A673 (cell line): ENCODE data around the gene TPM2. TPM values are rescaled to one million over a fixed set of nuclear protein-coding genes. Genes with fewer than 3 reads are reported as not detected.

ENCODE experiments used
- BruUV-seq: library from RNA; stranded (reverse); fragments of 400-500 nt; replicated peaks from 2 replicates; lab custom pipeline; 2021; lab: Mats Ljungman, UMichigan
- CTCF ChIA-PET: fragments of 300-600 bp; sonication (Branson Sonifier 250); formaldehyde crosslinking; loops from one replicate; lab custom pipeline; 2022; ENCODE audit warnings: antibody characterized with exemption; lab: Charles Lee
- POLR2A ChIA-PET: fragments of 300-600 bp; sonication (Branson Sonifier 250); formaldehyde crosslinking; loops from one replicate; lab custom pipeline; 2022; ENCODE audit warnings: antibody characterized with exemption; ENCODE audit not compliant: low non-redundant PET; lab: Charles Lee
- DNase-seq: peaks from one replicate; pipeline ENCODE4 v3.0.0-alpha.2; 2015; ENCODE audit warnings: low spot score
- H3K27ac ChIP-seq: fragments of 200-600 bp; sonication (generic); 2 replicates; pipeline ENCODE4 v1.5.1; 2016; ENCODE audit warnings: mixed run types, low read depth, mild to moderate bottlenecking, mixed read lengths, antibody characterized with exemption, low read length; ENCODE audit not compliant: poor library complexity, severe bottlenecking
- H3K27me3 ChIP-seq: fragments of 200-600 bp; sonication (generic); replicated peaks from 2 replicates; pipeline ENCODE4 v1.6.1; 2017; ENCODE audit warnings: mixed run types, low read depth, mild to moderate bottlenecking, mixed read lengths, antibody characterized with exemption, low read length; ENCODE audit not compliant: insufficient read depth, poor library complexity
- H3K36me3 ChIP-seq: fragments of 200-600 bp; sonication (generic); 2 replicates; pipeline ENCODE4 v1.6.1; 2016; ENCODE audit warnings: mixed run types, mild to moderate bottlenecking, mixed read lengths, antibody characterized with exemption, low read length; ENCODE audit not compliant: insufficient read depth, poor library complexity, severe bottlenecking
- H3K4me1 ChIP-seq: fragments of 200-600 bp; sonication (generic); 2 replicates; pipeline ENCODE4 v1.6.1; 2017; ENCODE audit warnings: mixed run types, mild to moderate bottlenecking, mixed read lengths, antibody characterized with exemption, low read length; ENCODE audit not compliant: insufficient read depth, poor library complexity, severe bottlenecking
- H3K4me3 ChIP-seq: fragments of 200-600 bp; sonication (generic); 2 replicates; pipeline ENCODE4 v1.5.1; 2016; ENCODE audit warnings: low read depth, mixed run types, mild to moderate bottlenecking, mixed read lengths, low read length; ENCODE audit not compliant: poor library complexity, severe bottlenecking
- H3K9me3 ChIP-seq: fragments of 200-600 bp; sonication (generic); 2 replicates; pipeline ENCODE4 v1.6.1; 2016; ENCODE audit warnings: mixed run types, low read depth, mild to moderate bottlenecking, mixed read lengths, antibody characterized with exemption, low read length; ENCODE audit not compliant: poor library complexity, severe bottlenecking
- CTCF ChIP-seq: fragments of 300-800, 200-600 bp; sonication (generic); conservative IDR thresholded peaks from 2 replicates; pipeline ENCODE4 v1.5.1; 2017; ENCODE audit warnings: low read depth, mild to moderate bottlenecking, antibody characterized with exemption, low read length, moderate library complexity, mixed read lengths
- EZH2 ChIP-seq: fragments of 200-600 bp; sonication (generic); IDR thresholded peaks from 2 replicates; pipeline ENCODE4 v1.6.1; 2017; ENCODE audit warnings: borderline replicate concordance, low read depth, mild to moderate bottlenecking, mixed read lengths, antibody characterized with exemption, low read length; ENCODE audit not compliant: poor library complexity, severe bottlenecking
- intact Hi-C: fragments of 100-400 bp; cut with micrococcal nuclease; formaldehyde crosslinking; loops from one replicate; pipeline ENCODE4 v1.10.0; 2022; ENCODE audit not compliant: unreplicated experiment
- total RNA-seq: library from RNA; stranded (reverse); gene quantifications from 2 replicates; pipeline ENCODE4 v1.2.3, GENCODE V29; 2021

Gene TPM2
- total RNA-seq, 1 experiment from 2014 or later, result 44.3 TPM

- POLR2A ChIA-PET, result no interaction called here
- H3K27ac ChIP-seq, result no peak overlapping the region
- TF ChIP-seq CTCF, result no peak
- no peak for TF ChIP-seq EZH2
- DNase-seq, result no peak
- intact Hi-C loops, result no loop called here
- no TSS peak for BruUV-seq
- CTCF ChIA-PET, result no interaction called here
- peaks cover 62% of the 10 kb centered on the region for H3K36me3 ChIP-seq
- no peak overlapping the region for H3K4me3 ChIP-seq
- H3K27me3 ChIP-seq, result no peaks in the 10 kb centered on the region
- H3K4me1 ChIP-seq, result peaks cover 4% of the 10 kb centered on the region
- no peaks in the 10 kb centered on the region for H3K9me3 ChIP-seq
These were observed 33.7 kb upstream of the TPM2 start for GRCh38 chr9:35723426-35723825.

GRCh38 chr9:35719546-35719945, 29.8 kb upstream of the TPM2 start:
- CTCF ChIA-PET, result no interaction called here

GRCh38 chr9:35718721-35719511, 29.2 kb upstream of the TPM2 start:
- H3K27ac ChIP-seq, result no peak overlapping the region
- no TSS peak for BruUV-seq
- no peaks in the 10 kb centered on the region for H3K4me1 ChIP-seq
- no peaks in the 10 kb centered on the region for H3K9me3 ChIP-seq
- intact Hi-C loops, result no loop called here
- CTCF ChIA-PET, result no interaction called here
- POLR2A ChIA-PET, result no interaction called here
- peaks cover 97% of the 10 kb centered on the region for H3K36me3 ChIP-seq
- DNase-seq, result no peak
- no peak overlapping the region for H3K4me3 ChIP-seq
- H3K27me3 ChIP-seq, result no peaks in the 10 kb centered on the region
- TF ChIP-seq EZH2 (no peak), CTCF (no peak)

More at GRCh38 chr9:35719546-35719945, 29.8 kb upstream of the TPM2 start:
- TSS peak; percentile 43 for BruUV-seq
- Histone ChIP-seq H3K9me3 (no peaks in the 10 kb centered on the region), H3K4me3 (no peak overlapping the region), H3K27me3 (no peaks in the 10 kb centered on the region), H3K4me1 (no peaks in the 10 kb centered on the region), H3K36me3 (peaks cover 97% of the 10 kb centered on the region), H3K27ac (no peak overlapping the region)
- POLR2A ChIA-PET, result no interaction called here
- no peak for TF ChIP-seq CTCF
- TF ChIP-seq EZH2, result no peak
- intact Hi-C loops, result no loop called here
- no peak for DNase-seq
